AG08395 (cell line): Measurements from ENCODE around the gene RAB20.
"Not testable (repeated sequence)": the region's sequence is repeated elsewhere in the genome, so short reads cannot be mapped to it uniquely, and the experiment has no call there.

Experiments
- DNase-seq: peaks from one replicate; pipeline ENCODE4 v3.0.0; 2012; ENCODE audit warnings: mixed read lengths, low spot score

The RAB20 gene

GRCh38 chr13:110509971-110510786 lies 51.3 kb downstream of the RAB20 start:
- peak; percentile 36 for DNase-seq

DNA sequence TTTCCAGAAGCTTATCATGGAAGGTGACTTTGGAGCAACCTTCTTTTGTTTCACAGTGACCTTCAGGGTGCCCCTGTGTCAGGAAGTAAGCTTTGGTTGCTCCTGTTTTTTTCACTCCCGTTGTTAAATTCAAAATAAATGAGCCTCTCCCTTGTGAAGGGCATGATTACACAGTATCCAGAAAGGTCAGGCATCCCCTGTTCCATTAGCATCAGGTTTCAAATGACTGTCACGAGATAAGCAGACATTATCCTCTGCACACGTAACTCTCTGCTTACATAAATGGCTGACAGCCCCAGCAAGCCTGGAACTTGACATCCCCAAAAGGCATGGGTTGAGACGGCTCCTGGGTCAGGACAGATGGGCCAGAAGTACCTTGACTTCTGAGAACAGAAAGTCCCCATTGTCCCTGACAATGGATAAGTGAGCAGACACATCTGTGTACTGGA lies 52.0 kb downstream of the RAB20 start:
- no peak for DNase-seq

DNA sequence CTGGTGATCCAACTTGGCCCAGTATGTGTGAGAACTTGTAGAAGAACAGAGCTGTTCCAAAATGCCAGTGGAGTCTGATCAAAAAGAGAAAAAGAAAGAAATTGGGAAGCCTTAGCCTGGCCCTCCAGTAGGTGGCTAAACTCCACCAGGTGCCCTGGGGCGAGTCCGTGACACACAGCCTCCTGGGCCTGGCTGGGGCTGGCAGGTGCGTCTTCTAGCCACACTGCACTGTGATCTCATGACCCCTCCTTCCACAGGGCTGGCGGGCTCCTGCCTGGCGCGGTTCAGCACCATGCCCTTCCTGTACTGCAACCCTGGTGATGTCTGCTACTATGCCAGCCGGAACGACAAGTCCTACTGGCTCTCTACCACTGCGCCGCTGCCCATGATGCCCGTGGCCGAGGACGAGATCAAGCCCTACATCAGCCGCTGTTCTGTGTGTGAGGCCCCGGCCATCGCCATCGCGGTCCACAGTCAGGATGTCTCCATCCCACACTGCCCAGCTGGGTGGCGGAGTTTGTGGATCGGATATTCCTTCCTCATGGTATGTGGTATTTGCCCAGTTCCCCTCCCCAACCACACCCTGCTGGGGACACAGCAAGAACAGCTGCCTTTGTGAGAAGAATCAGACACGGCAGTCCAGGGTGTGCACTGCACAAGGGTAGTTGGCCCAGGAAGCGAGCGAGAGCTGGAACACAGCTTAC lies 53.7 kb downstream of the RAB20 start:
- DNase-seq = no peak

GRCh38 chr13:110506859-110507566 lies 54.5 kb downstream of the RAB20 start:
- DNase-seq = no peak

DNA sequence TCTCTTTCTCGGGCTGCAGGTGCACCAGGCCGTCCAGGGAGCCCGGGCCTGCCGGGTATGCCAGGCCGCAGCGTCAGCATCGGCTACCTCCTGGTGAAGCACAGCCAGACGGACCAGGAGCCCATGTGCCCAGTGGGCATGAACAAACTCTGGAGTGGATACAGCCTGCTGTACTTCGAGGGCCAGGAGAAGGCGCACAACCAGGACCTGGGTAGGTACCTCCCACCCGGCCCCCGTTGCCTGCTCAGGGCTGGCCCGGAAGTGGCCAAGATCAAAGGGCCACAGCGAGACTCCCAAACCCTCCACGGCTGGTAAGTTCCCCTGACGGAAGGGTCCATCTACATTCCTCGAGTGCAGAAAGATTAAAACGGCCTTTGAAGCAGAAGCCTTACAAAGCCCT lies 55.1 kb downstream of the RAB20 start:
- no peak for DNase-seq

DNA sequence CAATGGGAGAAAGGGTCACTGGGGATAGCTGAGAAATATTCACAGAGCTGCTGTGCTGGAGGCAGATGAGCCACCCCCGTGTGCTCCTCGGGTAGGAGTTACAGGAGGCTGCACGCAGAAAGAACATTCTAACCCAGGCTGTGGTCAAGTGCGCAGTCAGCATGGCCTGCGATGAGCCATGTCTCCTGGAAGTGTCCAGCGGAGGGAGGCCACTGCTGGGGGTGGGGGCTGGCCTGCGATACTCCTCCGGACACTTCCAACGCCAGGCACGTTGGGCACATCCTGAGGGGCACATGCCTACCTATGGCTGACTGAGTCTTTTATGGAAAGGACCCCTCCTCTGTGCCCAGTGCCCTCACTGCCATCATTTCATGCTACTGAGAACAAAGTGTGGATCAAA lies 55.9 kb downstream of the RAB20 start:
- DNase-seq = no peak

GRCh38 chr13:110503979-110504499 lies 57.5 kb downstream of the RAB20 start:
- no peak for DNase-seq

- peak; percentile 49 for DNase-seq
These were observed 58.3 kb downstream of the RAB20 start for GRCh38 chr13:110503037-110503901.

DNA sequence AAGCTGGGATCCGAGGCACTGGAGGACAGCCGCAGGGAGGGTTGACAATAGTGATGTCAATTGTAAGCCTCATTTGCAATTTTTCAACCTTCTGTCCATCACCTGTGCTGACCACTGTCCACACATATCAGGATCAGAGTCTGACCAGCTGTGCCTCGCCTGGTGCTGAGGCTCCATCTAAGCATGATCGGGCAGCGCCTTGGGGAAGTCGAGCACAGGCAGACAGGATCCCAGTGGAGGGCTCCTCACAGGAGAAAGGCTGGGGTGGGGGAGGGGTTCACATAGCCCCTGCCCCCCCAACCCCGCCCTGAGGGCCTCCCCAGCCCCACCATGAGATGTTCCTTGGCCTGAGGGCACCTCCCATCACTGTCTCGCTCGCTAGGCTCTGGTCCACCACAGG lies 60.3 kb downstream of the RAB20 start:
- no peak for DNase-seq

DNA sequence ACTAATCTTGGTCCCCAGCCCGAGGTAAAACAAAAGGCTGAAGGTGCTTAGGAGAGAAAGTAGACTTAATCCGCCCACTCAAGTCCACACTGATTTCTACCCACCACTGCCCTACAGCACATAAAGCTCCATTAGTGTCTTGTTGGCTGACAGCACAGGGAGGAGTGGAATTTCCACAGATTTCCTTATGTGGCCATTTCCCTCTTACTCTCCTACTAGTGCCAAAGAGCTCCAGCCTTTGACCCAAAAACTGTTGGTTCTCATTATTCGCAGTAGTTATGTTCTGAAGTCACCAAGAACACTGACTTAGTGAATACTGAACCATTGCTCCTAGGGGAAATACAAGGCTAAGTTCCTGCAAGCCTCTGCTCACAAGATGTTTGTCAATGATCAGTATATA lies 61.2 kb downstream of the RAB20 start:
- no peak for DNase-seq

GRCh38 chr13:110499621-110500281 lies 61.8 kb downstream of the RAB20 start:
- peak; percentile 83 for DNase-seq

- no peak for DNase-seq
These were observed 62.8 kb downstream of the RAB20 start for GRCh38 chr13:110498765-110499164.

DNA sequence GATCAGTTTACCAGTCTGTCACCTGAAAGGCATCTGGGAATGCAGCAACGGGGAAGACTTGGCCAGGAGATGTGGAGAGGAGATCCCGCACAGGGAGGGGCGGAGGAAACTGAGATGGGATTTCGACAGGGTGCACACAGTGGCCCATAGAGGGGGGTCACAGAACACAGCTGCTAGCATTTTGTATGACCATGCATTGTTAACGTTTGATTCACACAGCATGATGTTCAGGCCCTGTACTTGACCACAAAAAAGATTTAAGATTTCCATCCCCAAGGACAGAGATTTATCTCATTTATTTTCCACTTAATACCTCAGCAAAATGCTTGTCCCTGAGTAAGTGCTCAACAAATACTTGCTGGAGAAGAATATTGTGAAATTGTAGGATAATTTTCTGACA lies 63.2 kb downstream of the RAB20 start:
- no peak for DNase-seq

DNA sequence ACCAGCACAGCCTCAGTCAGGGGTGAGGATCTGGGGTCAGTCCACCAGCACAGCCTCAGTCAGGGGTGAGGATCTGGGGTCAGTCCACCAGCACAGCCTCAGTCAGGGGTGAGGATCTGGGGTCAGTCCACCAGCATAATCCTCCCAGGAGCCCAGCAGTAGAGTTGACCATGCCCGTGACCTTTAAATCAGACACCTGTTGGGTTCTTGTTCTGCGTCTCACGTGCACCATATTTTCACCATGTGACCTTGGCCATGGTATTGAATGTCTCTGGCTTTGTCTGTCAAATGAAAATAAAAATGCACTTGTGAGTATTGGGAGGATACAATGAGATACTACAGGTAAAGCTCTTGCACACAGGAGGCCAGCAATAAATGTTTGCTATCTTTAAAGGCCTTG lies 63.6 kb downstream of the RAB20 start:
- DNase-seq = not testable (repeated sequence)

DNA sequence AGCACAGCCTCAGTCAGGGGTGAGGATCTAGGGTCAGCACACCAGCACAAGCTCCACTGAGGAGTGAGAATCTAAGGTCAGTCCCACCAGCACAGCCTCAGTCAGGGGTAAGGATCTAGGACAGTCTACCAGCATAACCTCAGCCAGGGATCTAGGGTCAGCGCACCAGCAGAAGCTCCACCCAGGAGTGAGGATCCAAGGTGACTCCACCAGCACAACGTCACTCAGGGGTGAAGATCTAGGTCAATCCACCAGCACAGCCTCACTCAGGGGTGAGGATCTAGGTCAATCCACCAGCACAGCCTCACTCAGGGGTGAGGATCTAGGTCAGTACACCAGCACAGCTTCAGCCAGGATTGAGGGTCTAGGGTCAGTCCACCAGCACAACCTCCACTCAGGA lies 64.5 kb downstream of the RAB20 start:
- DNase-seq = no peak

DNA sequence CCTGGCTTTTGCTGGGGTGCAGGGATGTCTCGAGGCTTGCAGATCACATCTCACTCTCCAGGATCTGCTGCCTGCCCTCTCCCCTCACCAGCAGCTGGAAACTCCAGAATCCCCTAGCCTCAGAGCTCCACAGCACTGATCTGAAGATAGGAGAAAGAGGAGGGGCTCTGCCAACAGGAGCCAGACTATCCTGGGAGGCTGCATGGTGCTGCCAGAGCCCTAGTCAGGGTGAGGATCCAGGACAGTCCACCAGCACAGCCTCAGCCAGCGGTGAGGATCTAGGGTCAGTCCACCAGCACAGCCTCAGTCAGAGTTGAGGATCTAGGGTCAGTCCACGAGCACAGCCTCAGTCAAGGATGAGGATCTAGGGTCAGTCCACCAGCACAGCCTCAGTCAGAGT lies 65.2 kb downstream of the RAB20 start:
- no peak for DNase-seq

DNA sequence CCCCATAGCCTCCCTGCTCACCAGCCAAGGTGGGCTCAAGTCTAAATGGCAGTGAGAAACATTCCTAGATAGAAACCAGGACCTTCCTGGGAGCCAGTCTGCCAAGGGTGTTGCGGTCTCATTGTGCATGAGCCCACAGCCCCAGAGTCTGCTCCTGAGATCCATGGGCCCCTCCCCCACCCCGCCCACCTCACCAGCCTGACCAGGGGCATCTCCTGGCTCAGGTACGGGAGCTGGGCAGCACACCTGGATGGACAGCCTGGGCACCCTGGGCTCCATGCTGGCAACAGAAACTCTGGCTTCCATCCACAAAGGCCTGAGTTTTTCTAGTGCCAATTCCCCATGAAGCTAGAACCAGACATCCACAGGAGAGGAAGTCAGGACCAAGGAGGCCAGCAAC lies 65.6 kb downstream of the RAB20 start:
- DNase-seq = no peak

GRCh38 chr13:110495376-110495775 lies 66.1 kb downstream of the RAB20 start:
- no peak for DNase-seq

DNA sequence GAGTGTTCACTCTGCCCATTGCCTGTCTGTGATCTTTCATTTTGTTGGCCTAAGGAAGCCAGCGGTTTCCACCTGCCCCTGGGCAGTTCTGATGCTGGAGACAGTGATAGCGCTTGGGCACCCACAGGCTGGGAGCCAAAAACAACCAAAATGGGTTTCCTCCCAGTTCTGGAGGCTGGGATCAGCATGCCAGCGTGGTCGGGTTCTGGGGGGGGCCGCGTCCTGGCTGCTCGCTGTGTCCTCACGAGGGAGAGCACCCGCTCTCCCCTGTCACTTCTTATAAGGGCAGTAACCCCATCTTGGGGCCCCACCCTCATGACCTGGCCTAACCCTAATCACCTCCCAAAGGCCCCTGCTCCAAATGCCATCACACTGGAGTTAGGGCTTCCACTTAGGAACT lies 67.9 kb downstream of the RAB20 start:
- no peak for DNase-seq

- DNase-seq = no peak
These were observed 68.6 kb downstream of the RAB20 start for GRCh38 chr13:110492679-110493593.
